Measurements from ENCODE around the gene ABHD14A.

GRCh38 chr3:51968170-51968775, 6.6 kb upstream of the ABHD14A start:
- TF ChIP-seq, protein P1, sequence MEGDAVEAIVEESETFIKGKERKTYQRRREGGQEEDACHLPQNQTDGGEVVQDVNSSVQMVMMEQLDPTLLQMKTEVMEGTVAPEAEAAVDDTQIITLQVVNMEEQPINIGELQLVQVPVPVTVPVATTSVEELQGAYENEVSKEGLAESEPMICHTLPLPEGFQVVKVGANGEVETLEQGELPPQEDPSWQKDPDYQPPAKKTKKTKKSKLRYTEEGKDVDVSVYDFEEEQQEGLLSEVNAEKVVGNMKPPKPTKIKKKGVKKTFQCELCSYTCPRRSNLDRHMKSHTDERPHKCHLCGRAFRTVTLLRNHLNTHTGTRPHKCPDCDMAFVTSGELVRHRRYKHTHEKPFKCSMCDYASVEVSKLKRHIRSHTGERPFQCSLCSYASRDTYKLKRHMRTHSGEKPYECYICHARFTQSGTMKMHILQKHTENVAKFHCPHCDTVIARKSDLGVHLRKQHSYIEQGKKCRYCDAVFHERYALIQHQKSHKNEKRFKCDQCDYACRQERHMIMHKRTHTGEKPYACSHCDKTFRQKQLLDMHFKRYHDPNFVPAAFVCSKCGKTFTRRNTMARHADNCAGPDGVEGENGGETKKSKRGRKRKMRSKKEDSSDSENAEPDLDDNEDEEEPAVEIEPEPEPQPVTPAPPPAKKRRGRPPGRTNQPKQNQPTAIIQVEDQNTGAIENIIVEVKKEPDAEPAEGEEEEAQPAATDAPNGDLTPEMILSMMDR (IDR thresholded peaks at IDR 0.05), result no peak
- no peak for TF ChIP-seq POLR2A (IDR thresholded peaks at IDR 0.05)

Data from body of pancreas (tissue), 4 donors.